ENCODE results near the gene SMIM29.
"Not testable (repeated sequence)": the region's sequence is repeated elsewhere in the genome, so short reads cannot be mapped to it uniquely, and the experiment has no call there.

SMIM29 gene

DNA sequence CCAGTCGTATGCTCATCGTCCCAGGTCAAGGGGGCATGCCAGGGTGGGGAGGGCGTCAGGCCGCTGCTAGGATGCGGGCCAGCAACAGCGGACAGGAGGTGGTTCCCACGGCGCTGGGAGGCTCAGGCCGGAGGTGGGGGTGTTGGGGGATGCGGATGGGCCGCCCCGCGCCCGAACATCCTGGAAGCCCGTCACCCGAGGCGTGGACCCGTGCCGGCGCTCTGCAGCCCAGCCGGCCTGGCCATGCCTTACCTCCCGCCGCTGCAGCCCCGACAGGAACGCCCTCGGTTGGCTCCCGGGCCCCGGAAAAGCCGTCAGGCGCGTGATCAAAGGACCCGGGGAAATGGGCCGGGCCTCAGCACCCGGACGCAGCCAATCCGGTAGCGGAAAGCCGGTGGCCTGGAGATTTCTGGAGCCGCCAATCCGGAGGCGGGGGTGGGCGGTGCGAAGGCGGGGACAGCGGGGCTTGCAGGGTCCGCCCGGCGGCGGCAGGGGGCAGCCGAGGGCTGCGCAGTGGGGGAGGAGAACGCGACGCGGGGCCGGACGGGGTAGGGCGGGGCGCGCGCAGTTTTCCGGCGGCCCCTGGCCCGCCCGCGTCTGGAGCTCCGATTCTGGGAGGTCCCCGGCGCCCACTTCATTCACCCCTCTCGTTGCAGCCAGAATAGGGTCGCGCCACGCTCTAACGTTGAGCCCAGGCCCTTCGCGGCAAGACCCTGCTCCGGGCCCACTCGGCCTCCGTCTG is at the start of gene SMIM29:
Gene SMIM29, minus strand, starts transcription at position 280 of the 742 bp plus-strand sequence. CDS start 1,215 bp downstream, outside the sequence.
- peak; percentile 94 for DNase-seq

DNA sequence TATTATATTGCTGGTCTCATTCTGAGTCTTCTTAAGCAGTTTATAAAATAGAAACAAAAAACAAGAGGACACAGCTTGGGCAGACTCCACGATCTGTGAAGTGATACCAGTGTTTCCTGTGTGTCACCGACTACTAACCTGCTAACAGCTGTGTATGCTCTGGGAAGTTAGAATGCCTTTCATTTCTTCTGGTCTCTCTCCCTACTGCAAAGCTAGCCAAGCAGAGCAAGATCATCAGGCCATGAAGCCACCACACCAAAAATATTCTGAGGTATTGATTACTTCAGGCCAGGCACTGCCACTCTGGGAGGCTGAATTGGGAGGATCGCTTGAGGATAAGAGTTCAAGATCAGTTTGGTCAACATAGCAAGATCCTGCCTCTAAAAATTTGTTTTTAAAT is 46.9 kb upstream of the SMIM29 start:
- DNase-seq = no peak

GRCh38 chr6:34292954-34293353 is 44.1 kb upstream of the SMIM29 start:
- no peak for DNase-seq

GRCh38 chr6:34289137-34289536 is 40.3 kb upstream of the SMIM29 start:
- no peak for DNase-seq

- no peak for DNase-seq
Observed at GRCh38 chr6:34288581-34288980, 39.8 kb upstream of the SMIM29 start.

- DNase-seq = no peak
Observed at GRCh38 chr6:34285448-34286164, 36.8 kb upstream of the SMIM29 start.

GRCh38 chr6:34284563-34285447 is 36.0 kb upstream of the SMIM29 start:
- peak; percentile 44 for DNase-seq

- no peak for DNase-seq
Observed at GRCh38 chr6:34281702-34282334, 33.0 kb upstream of the SMIM29 start.

DNA sequence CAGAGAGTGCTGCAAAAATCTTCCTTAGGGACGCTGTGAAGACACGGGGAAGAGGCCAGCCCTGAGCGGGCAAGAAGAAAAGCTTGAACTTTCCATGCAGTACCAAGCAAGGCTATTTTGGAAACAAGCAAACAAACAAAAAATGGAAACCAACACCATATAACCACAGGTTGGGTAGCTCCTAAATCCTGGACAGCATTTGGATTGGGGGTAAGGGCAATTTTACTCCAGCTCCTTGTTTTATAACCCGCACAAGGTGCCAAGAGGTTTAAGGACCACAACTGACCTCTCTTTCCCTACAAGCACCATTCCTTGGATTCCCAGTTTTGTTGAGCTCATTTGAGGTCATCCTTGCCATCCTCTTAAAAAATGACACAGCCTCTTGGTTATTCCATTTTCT is 31.4 kb upstream of the SMIM29 start:
- DNase-seq = no peak

DNA sequence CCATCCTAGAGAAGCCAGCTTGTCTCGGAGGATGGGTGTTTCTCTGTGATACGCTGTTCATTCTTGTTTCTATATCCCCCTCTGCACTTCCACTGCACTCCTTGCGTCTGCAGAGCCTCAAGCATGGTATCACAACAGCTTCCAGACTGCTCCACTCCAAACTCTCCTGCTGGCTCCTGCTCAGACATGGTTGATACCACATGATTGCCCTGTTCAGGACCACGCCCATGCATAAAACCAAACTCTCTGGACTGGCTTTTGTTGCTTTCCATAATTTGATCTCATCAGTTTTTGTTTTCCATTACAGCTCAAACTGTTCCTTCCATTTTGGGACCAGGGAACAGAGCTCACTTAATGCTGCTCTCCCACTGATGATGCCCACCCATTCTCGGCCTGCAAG is 30.0 kb upstream of the SMIM29 start:
- no peak for DNase-seq

DNA sequence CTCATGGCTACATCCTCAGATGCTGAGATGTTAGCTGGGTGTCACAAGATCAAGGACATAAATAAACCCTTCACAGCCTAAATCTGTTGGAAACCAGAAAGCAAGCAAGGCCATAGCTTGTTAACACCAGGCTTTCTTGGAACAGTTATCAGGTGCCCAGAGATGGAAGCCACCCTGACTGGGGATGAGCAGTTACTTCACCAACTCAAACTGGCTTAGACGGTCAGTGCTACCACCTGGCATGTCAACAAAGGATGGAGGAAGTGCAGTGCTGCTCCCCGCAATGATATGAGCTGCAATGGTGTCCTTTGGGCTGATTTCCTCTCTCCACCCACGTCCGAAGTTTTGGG is 28.9 kb upstream of the SMIM29 start:
- no peak for DNase-seq

DNA sequence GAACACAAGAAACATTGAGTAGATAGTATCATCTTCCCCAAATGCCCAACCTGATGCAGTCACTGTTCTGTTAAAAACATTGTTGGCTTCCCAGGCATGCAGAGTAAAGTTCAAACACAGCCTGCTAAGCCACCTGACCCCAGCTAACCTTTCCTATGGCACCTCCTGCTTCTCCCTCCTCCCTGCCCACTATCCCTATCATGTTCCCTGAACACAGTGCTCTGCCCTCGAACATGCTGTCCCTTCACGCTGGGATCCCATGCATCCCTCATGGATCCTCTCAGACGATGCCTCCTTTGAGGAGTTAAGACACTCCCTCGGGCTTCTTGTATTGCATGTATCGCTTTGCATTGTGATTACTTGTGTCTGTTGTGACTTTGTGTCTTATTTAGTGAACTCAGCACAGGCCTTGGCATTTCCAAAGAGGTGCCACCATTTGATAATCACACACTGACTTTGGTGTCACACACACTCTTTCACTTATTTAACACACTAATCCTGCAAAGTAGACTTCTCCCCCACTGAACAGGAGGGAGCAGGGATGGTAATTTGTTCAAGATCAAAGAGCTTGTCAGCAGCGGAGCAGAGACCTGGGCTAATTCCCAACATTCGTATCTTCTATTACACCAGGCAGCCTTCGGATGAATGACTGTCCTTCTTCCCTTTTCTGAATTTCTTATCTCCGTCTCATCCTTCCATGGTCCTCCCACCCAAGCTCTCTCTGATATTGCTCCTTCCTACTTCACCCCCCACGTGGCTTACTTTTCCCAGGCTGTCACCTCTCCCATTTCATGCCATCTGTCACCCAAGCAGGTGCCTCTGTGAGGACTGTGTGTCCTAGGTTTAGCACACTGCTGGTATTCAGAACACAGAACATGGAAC is 28.3 kb upstream of the SMIM29 start:
- no peak for DNase-seq

- DNase-seq = no peak
Observed at GRCh38 chr6:34276191-34276590, 27.4 kb upstream of the SMIM29 start.

DNA sequence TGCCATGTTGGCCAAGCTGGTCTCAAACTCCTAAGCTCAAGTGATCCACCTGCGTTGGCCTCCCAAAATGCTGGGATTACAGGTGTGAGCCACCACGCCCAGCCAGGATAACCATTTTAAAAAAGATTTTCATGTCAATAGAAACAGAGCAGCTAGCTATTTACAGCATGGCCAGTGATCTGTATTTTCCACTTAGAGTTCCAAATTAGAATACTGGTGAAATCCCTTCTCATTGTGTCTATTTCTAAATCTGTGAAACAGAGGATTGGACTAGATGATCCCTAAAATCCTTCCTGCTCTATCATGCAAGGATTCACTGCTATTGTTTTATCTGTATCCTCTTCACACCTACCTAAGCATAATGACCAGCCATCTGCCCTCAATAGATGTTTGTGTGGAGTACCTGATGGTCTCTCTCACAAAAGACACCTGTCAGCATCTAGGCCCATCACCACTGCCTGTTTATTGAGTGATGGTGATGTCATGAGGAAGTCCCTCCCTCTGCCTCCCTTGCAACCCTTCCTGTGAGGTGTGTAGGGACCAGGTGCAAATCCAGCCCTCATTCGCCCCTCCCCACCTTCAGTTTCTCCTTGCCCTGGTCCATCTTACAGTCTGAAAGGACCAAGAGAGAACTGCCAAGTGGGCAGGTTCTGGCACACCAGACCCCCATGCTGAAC is 26.5 kb upstream of the SMIM29 start:
- no peak for DNase-seq

GRCh38 chr6:34274129-34274528 is 25.3 kb upstream of the SMIM29 start:
- DNase-seq = no peak

DNA sequence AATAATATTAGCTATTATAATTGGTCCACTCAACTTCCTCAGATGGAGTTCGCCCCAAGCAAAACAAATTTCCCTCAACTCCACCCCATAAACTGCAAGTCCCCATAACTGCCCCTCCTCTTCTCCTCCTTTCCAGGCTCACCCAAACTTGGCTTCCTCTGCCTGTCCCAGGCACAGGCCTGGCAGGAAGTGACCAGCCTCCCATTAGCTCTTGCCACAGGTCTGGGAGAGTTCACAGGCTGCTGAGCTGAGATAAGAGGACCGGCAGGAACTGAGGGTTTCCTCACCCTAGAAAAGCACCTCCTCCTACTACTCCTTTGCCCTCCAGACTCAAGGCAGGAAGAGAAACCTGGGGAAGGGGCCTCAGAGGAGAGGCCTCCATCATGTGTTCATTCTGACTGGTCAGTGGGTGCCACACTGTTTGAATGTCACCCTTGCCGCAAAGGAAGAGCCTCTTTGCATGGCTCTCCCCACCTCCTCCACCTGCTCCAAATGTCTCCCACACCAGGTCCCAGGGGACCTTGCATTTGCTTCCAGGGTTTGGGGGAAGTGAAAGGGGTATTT is 24.5 kb upstream of the SMIM29 start:
- no peak for DNase-seq

- no peak for DNase-seq
Observed at GRCh38 chr6:34272013-34272926, 23.5 kb upstream of the SMIM29 start.

- DNase-seq = not testable (repeated sequence)
Observed at GRCh38 chr6:34269658-34270341, 21.0 kb upstream of the SMIM29 start.

- not testable (repeated sequence) for DNase-seq
Observed at GRCh38 chr6:34269132-34269531, 20.3 kb upstream of the SMIM29 start.
